IPS-NIHi7 (cell line): ENCODE results near the gene VAV3.
"Not testable (repeated sequence)": the region's sequence is repeated elsewhere in the genome, so short reads cannot be mapped to it uniquely, and the experiment has no call there.

Experiments
- DNase-seq: peaks from one replicate; pipeline ENCODE4 v3.0.0; 2012; ENCODE audit warnings: mixed read lengths; ENCODE audit errors: extremely low spot score

VAV3 gene

DNA sequence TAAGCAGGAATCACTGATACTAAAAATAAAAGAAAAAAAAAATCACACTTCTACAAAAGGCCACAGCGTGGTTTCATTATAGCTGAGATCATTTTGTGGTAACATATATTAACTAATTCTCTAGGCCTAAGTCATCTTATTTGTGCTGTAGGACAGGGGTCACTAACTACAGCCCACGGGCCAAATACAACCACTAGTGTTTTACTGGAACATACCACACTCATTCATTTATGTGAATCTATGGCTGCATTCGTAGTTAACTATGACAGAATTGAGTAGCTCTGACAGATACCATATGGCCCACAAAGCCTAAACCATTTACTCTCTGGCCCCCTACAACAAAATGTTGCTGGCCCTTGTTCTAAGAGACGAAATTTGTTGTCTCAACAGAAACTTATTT is 224.4 kb downstream of the VAV3 start:
- no peak for DNase-seq

GRCh38 chr1:107739651-107740050 is 225.3 kb downstream of the VAV3 start:
- DNase-seq = peak; percentile 29

- DNase-seq = no peak
Measured at GRCh38 chr1:107739201-107739600, 225.8 kb downstream of the VAV3 start.

GRCh38 chr1:107733401-107733800 is 231.6 kb downstream of the VAV3 start:
- DNase-seq = not testable (repeated sequence)

GRCh38 chr1:107727866-107728265 is 237.1 kb downstream of the VAV3 start:
- DNase-seq = no peak

DNA sequence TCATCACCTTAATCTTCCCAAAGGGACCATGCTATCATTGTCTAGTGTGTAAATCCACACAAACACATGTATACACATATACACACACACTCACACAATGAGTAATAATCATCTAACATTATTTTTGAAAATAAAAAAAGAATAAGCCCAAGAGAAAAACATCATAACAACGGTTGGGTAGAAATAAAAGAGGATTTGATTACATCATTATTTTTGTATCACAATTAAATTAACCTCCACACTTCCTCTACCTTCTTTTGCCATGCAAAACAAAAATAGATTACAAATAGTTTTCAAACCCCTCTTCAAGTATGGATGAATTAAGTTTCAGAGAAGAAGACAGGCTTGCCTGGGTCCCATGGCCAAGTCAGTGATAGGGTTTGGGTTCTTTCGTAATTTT is 238.1 kb downstream of the VAV3 start:
- DNase-seq = no peak

- DNase-seq = no peak
Measured at GRCh38 chr1:107724648-107725047, 240.3 kb downstream of the VAV3 start.

DNA sequence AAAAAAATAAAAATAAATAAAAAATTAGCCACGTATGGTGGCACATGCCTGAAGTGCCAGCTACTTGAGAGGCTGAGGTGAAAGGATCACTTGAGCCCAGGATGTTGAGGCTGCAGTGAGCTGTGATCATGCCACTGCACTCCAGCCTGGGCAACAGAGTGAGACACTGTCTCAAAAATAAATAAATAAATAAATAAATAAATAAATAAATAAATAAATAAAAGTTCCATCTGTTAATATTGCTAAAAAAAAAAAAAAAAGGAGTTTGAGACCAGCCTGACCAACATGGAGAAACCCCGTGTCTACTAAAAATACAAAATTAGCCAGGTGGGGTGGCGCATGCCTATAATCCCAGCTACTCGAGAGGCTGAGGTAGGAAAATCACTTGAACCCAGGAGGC is 244.8 kb downstream of the VAV3 start:
- not testable (repeated sequence) for DNase-seq

GRCh38 chr1:107710005-107710404 is 255.0 kb downstream of the VAV3 start:
- no peak for DNase-seq

GRCh38 chr1:107707111-107707510 is 257.9 kb downstream of the VAV3 start:
- DNase-seq = no peak

GRCh38 chr1:107706182-107706581 is 258.8 kb downstream of the VAV3 start:
- DNase-seq = no peak

DNA sequence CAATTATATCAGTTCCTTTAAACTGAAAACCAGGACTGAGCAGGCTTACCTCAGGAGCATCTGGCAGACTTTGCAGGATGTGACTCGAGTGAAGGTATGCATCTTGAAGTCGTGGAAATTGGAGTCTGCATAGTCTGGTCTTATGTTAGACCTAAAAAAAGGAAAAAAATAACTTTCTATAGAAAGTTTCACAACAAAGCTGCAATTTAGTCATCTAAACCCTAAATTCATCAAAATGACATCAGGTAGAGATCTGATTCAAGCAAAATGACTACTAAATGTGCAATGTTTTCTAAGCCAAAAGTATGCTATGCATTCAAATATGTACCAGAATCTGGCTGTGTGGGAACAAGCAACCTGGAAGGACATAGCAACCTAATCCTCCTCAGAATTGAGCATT is 260.1 kb downstream of the VAV3 start:
- DNase-seq = no peak

- DNase-seq = no peak
Measured at GRCh38 chr1:107702946-107703571, 261.9 kb downstream of the VAV3 start.

DNA sequence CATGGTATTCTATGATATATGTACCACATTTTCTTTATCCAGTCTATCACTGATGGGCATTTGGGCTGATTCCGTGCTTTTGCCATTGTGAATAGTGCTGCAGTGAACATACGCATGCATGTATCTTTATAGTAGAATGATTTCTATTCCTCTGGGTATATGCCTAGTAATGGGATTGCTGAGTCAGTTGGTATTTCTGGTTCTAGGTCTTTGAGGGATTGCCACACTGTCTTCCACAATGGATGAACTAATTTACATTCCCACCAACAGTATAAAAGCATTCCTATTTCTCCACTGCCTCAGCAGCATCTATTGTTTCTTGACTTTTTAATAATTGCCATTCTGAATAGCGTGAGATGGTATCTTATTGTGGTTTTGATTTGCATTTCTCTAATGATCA is 264.3 kb downstream of the VAV3 start:
- DNase-seq = not testable (repeated sequence)

- DNase-seq = no peak
Measured at GRCh38 chr1:107698161-107698560, 266.8 kb downstream of the VAV3 start.

- no peak for DNase-seq
Measured at GRCh38 chr1:107695341-107695740, 269.6 kb downstream of the VAV3 start.

DNA sequence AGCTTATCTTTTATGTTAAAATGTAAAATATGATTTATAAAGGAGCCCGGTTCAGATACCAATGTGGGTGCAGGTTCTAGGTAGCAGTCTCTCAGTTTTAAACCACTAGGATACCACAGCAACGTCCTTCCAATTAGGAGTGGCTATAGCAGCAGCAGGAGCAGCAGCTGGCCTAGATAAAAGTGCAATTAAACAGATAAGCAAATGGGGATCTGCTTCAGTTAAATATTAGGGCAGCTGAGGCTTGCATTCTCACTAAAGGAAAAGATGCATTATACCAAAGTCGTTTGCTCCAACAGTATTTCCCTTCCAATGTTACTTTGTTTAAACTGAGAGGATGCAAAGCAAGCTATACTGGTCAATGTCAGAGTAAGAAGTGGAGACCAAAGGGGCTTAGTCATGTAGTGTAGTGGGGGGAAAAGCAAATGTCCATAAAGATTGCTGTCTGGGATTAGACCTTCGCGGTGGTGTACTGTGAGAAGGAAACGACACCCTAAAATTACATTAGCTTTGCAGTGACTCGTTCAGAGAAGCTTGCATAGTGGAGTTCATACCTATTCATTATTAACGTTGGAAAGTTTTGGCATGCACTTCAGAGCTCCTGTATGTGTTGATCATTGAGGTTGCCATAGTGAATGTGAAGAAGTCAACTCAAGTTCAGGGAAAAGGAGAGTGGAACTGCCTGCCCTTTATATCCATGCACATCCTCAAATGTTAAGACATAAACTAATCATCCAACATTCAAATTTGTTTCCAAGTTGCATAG is 272.2 kb downstream of the VAV3 start:
- no peak for DNase-seq

GRCh38 chr1:107691540-107691939 is 273.4 kb downstream of the VAV3 start:
- DNase-seq = no peak

GRCh38 chr1:107690491-107690890 is 274.5 kb downstream of the VAV3 start:
- no peak for DNase-seq

- no peak for DNase-seq
Measured at GRCh38 chr1:107689733-107690132, 275.2 kb downstream of the VAV3 start.

- peak; percentile 27 for DNase-seq
Measured at GRCh38 chr1:107689159-107689558, 275.8 kb downstream of the VAV3 start.

- DNase-seq = no peak
Measured at GRCh38 chr1:107687849-107688753, 276.9 kb downstream of the VAV3 start.
